Stimulated activated naive CD4-positive, alpha-beta T cell (primary cell): Measurements from ENCODE around the gene DLGAP1.

Experiments used
- DNase-seq, 6 experiments: peaks; one replicate each; lab custom pipeline; 2025; lab: John Stamatoyannopoulos, UW

DLGAP1 gene

GRCh38 chr18:3864669-3865298, 590.3 kb downstream of the DLGAP1 start:
- no peak for DNase-seq

GRCh38 chr18:3863593-3863992, 591.5 kb downstream of the DLGAP1 start:
- DNase-seq = no peak

DNA sequence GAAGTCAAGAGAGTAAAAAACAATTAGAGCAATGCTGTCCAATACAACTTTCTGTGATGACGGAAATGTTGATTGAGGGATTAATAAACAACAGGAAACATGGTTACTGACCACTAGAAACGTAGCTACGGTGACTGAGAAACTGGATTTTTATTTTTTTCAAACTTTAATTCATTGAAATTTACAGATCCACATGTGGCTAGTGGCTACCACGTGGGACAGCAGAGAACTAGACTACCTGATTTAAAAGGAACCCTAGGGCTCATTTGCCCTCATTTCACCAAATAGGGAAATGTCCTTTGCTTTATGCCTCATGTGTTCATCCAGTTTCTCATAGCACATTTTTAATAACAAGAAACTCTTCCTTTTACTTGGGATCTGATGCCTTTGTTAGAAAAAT, 592.1 kb downstream of the DLGAP1 start:
- DNase-seq = no peak

- DNase-seq = no peak
Observed at GRCh38 chr18:3861495-3861894, 593.6 kb downstream of the DLGAP1 start.

- DNase-seq = no peak
Observed at GRCh38 chr18:3857544-3857943, 597.6 kb downstream of the DLGAP1 start.

GRCh38 chr18:3855966-3856365, 599.1 kb downstream of the DLGAP1 start:
- no peak for DNase-seq

DNA sequence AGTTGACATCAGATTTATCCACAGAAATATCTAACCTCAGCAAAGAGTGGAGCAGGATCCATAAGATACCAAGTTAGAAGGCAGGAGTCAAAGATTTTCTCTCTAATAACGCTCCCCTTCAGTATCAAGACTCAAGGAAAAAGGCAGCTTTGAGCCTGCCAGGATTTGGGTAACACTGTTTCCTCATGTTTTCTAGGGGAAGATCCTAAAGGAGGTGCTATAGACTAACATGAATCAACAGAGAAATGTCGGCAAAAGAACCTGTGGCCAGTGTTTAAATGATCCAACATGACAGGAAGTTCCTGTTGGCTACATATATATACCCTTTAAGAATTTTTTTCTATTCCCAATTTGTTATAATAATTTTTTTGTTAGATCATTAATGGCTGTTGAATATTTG, 602.8 kb downstream of the DLGAP1 start:
- no peak for DNase-seq

DNA sequence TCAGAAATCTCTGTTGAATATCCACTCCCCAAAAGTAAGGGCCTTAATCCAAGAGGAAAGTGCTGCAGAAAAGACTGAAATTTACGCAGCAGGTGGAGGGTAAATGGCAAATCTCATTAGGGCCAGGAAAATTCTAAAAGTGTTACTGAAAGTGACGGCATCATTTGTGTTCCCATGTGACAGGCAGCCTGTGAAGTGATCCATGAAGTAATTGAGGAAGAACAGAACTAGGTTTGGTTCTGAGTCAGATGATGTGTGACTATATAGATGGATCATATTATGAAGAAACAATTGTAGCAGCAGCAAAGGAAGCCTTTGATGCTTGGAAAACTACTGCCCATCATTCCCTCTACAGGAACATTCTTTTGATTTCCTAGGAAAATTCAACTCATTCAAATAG, 603.9 kb downstream of the DLGAP1 start:
- no peak for DNase-seq

- DNase-seq = no peak
Observed at GRCh38 chr18:3848316-3848715, 606.8 kb downstream of the DLGAP1 start.

DNA sequence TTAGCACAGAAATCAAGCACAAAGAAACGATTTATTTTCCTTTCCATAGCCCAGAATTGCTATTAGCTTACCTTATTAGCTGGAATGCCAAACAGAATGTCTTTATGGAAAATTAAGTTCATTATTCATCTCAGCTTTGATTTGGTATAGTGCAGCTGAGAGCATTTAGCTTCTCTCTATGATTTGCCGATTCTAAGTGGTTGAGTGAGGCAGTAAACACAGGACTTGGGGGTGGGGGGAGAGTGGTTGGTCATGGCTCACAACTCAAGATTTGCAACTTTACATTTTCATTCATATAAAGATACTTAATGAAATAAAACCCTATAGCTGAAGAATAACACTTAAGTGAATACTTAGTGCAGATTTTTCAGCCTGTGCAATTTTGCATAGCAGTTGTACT, 609.9 kb downstream of the DLGAP1 start:
- DNase-seq = no peak

GRCh38 chr18:3842844-3843243, 612.3 kb downstream of the DLGAP1 start:
- DNase-seq = no peak

DNA sequence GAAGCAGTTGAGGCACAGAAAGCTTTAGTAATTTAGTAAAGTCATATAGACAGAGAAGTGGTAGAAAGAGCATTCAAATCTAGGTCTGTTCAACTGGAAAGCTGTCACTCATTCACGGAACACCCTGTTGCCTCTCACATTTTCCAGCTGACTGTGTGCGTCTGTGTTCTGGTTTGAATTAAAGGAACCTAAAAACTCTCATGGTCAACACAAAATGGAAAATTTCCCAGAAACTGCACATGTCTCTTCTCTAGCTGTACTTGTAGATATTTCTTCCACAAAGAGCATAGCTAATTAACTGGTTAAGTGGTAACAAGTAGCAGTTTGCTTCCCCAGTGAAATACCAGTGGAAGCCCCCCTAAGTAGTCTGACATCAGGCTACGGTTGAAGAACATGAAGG, 614.3 kb downstream of the DLGAP1 start:
- no peak for DNase-seq

GRCh38 chr18:3839581-3839981, 615.5 kb downstream of the DLGAP1 start:
- no peak for DNase-seq

DNA sequence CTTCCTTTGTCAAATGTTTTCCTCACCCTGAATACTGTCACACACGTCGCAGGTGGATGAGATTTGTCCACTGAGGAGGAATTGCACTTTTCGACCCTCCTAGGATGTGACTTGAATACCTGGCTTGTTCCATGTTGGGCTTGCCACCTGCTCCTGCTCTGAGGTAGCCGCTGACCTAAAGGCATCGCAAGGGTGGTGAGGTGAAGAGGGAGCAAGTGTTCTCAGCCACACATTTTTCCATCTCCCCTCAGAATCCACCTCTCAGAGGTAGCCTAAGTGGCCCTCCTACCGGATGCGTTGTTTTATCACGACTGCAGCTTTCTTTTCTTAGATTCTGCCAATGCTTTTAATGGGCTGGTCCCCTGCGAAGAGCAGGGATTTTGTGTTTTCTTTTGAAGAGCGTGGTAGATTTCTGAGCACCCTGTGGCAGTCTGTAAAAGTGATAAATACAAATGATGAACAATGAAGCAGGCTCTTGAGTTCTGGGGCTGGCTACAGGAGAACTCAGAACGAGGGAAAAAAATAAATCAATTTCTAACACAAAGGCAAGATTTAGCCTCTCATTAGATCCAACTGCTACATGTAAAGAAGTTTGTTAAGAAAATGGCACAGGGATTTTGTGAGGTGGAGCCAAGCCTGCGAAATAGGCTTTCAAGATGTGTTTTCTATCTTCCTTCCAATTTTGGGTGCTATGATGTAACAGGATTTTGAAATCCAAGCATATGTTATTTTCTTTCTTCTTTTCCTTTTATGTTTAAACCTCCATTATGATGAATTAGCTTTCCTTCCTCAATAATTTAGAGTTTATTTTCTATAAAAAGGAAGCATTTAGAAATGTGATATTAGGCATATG, 618.4 kb downstream of the DLGAP1 start:
- no peak for DNase-seq

DNA sequence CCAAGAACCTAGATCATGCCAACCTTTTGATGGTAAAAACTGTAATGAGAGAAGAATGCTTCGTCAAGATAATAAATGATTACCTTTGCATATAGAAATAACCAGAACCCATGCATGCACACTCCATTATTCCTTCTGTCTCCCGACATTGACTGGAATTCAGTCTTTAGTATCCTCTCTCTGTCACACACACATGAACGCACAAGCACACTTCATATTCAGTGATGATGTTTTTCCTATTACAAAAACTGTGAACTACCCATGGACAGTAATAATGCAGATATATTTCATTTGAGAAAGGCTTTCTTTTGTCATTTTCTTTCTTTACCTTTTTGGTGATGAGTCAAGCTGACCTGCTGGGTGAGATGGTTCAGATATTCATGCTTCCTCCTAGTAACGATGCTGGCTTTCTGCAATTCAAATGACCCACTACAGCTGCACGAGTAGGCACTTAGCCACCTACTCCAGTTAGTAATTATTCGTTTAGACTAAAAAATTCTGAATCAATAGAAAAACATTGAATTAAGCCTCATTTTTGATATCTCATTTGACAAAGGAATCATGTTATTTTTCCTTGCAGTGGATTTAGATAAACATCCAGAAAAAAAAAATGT, 623.0 kb downstream of the DLGAP1 start:
- DNase-seq = no peak

- no peak for DNase-seq
Observed at GRCh38 chr18:3830604-3831003, 624.5 kb downstream of the DLGAP1 start.

GRCh38 chr18:3827236-3827845, 627.8 kb downstream of the DLGAP1 start:
- DNase-seq = no peak

DNA sequence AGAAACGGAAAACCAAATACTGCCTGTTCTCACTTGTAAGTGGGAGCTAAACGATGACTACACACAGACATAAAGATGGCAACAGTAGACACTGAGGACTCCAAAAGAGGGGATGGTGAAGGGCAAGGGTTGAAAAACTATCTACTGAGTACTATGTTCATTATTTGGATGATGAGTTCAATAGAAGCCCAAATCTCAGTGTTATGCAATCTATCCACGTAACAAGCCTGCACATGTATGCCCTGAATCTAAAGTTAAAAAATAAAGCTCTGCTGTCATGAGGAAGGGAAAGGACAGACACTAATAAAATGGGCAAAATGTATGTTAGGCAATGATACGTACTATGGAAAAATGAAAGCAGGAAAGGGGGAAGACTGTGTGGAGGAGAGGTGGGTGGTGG, 629.1 kb downstream of the DLGAP1 start:
- DNase-seq = no peak

GRCh38 chr18:3824101-3824500, 631.0 kb downstream of the DLGAP1 start:
- no peak for DNase-seq

DNA sequence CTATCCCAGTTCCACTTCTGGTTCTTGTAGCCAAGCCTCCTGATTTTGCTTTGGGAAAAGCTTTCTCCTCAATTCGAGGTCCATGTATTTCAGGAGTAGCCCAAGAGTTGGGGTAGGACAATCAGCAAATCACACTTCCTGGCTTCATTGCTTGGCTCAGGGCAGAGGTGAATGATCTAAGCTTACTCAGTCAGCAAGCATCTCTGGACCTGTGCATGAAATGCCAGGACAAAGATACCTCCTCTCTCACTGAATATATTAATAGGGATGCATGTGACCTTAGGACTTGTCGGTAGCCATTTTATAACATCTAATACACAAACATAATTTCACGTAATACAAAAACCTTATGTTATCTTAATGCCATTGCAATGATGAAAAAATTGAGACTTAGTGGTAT, 632.0 kb downstream of the DLGAP1 start:
- DNase-seq = no peak

DNA sequence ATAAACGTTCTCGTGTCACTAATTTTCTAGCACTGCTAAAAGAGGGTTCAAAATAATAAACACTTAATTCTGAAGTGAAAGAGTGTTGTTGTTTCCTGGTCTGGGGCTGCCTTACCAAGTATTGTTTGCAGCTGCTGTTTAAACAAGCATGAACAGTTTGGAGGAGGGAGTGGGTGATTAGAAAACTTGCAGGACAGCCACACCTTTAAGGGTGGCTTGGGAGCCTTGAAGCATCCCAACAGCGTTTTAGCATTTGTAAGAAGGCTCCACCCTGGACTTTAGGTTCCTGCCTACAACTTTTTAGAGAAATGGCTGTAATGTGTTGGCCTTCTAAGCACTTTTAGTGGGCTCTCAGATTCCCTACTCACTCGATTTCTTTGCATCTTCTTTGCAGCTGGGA, 633.6 kb downstream of the DLGAP1 start:
- DNase-seq = no peak

- DNase-seq = no peak
Observed at GRCh38 chr18:3819961-3820360, 635.1 kb downstream of the DLGAP1 start.
